ENCODE measurements around the gene SCGB3A1.

GRCh38 chr5:180607861-180608571, 16.7 kb upstream of the SCGB3A1 start:
- no peak for TF ChIP-seq EZH2phosphoT487 (IDR thresholded peaks at IDR 0.05; ENCODE audit: insufficient read depth, low read depth)
- TF ChIP-seq EZH2 (IDR thresholded peaks at IDR 0.05; ENCODE audit: insufficient read depth, poor library complexity, severe bottlenecking), result no peak

Data from GM23248 (cell line).